IPS-NIHi7 (cell line): Measurements from ENCODE around the gene DLGAP1.
A peak's percentile ranks its signal among the peaks of the same experiment; 100 is the strongest.

ENCODE experiments used
- DNase-seq: peaks from one replicate; pipeline ENCODE4 v3.0.0; 2012; ENCODE audit warnings: mixed read lengths; ENCODE audit errors: extremely low spot score

The DLGAP1 gene

GRCh38 chr18:3867864-3868311 is 587.2 kb downstream of the DLGAP1 start:
- no peak for DNase-seq

- no peak for DNase-seq
These were observed 587.9 kb downstream of the DLGAP1 start for GRCh38 chr18:3867236-3867635.

- no peak for DNase-seq
These were observed 590.3 kb downstream of the DLGAP1 start for GRCh38 chr18:3864669-3865298.

GRCh38 chr18:3863593-3863992 is 591.5 kb downstream of the DLGAP1 start:
- DNase-seq = no peak

- no peak for DNase-seq
These were observed 592.1 kb downstream of the DLGAP1 start for GRCh38 chr18:3863006-3863405.

GRCh38 chr18:3861495-3861894 is 593.6 kb downstream of the DLGAP1 start:
- DNase-seq = no peak

GRCh38 chr18:3857544-3857943 is 597.6 kb downstream of the DLGAP1 start:
- DNase-seq = no peak

- no peak for DNase-seq
These were observed 599.1 kb downstream of the DLGAP1 start for GRCh38 chr18:3855966-3856365.

GRCh38 chr18:3852321-3852720 is 602.8 kb downstream of the DLGAP1 start:
- DNase-seq = peak; percentile 18

GRCh38 chr18:3851159-3851558 is 603.9 kb downstream of the DLGAP1 start:
- no peak for DNase-seq

- DNase-seq = no peak
These were observed 606.8 kb downstream of the DLGAP1 start for GRCh38 chr18:3848316-3848715.

GRCh38 chr18:3845161-3845560 is 609.9 kb downstream of the DLGAP1 start:
- no peak for DNase-seq

GRCh38 chr18:3842844-3843243 is 612.3 kb downstream of the DLGAP1 start:
- no peak for DNase-seq

GRCh38 chr18:3840766-3841165 is 614.3 kb downstream of the DLGAP1 start:
- DNase-seq = no peak

GRCh38 chr18:3839581-3839981 is 615.5 kb downstream of the DLGAP1 start:
- no peak for DNase-seq

- no peak for DNase-seq
These were observed 618.4 kb downstream of the DLGAP1 start for GRCh38 chr18:3836483-3837335.

- DNase-seq = peak; percentile 29
These were observed 623.0 kb downstream of the DLGAP1 start for GRCh38 chr18:3832025-3832638.

- DNase-seq = no peak
These were observed 624.5 kb downstream of the DLGAP1 start for GRCh38 chr18:3830604-3831003.

- no peak for DNase-seq
These were observed 627.8 kb downstream of the DLGAP1 start for GRCh38 chr18:3827236-3827845.

- DNase-seq = no peak
These were observed 629.1 kb downstream of the DLGAP1 start for GRCh38 chr18:3826021-3826420.

GRCh38 chr18:3824101-3824500 is 631.0 kb downstream of the DLGAP1 start:
- DNase-seq = no peak

- no peak for DNase-seq
These were observed 632.0 kb downstream of the DLGAP1 start for GRCh38 chr18:3823073-3823472.
